GM08714 (cell line): ENCODE data around the gene UBR4.

Source experiments
- H3K4me3 ChIP-seq: fragments of 200-500 bp; sonication (Bioruptor generic); 2 replicates; pipeline ENCODE4 v1.5.1; 2014; ENCODE audit warnings: mild to moderate bottlenecking, low read length, inconsistent platforms
- ZNF274 ChIP-seq: IDR thresholded peaks from 2 replicates; pipeline ENCODE4 v1.6.1; 2012; ENCODE audit warnings: mild to moderate bottlenecking, low read depth, low read length

UBR4 gene

DNA sequence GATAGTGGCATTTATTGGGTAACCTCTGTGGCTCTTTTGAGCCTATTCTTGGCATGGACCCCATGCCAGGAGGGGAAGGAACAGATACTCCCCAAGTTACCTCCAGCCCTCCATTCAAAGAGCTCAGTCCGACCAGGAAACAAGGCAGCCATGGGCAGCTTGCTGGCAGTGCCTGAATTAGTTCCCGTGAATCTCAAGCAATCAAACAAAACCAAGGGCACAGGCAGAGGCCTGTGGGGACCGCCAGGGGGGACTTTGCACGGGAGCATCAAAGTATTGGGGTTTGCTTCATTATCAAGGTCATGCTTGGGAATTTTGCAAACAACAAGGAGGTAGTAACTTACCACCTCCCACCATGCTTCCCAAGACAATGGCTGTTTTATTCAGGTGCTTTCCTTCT lies 172.4 kb downstream of the UBR4 start:
- TF ChIP-seq ZNF274: no peak
- H3K4me3 ChIP-seq: no peak overlapping the region

DNA sequence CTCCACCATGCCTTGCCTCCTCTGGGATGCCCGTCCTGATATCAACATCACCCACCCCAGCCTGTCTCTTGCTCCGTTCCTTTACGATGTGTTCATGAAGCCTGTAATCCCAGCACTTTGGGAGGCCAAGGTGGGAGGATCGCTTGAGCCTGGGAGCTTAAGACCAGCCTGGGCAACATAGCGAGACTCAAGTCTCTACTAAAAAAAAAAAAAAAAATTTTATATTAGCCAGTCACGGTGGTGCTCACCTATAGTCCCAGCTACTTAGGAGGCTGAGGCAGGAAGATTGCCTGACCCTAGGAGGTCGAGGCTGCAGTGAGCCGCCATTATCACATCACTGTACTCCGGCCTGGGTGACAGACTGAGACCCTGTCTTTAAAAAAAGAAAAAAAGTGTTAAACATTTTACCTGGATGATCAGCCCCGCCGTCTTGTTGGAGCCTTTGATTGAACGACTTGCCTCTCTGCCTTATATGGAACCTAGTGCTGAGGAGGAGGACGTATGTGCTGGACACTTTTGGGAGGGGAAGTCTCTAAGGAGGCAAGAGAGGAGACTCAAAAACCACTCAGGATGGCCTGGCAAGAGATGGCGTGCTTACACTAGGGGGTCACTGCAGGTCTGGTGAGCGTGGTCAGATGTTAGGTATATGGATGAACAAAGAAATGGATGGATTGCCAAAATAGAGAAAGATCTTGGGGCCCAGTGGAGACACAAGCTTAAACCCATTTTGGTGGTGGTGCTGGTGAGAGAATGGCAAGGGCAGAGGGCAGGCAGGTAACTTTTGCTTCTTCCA lies 173.1 kb downstream of the UBR4 start:
- H3K4me3 ChIP-seq: no peak overlapping the region
- TF ChIP-seq ZNF274: no peak

DNA sequence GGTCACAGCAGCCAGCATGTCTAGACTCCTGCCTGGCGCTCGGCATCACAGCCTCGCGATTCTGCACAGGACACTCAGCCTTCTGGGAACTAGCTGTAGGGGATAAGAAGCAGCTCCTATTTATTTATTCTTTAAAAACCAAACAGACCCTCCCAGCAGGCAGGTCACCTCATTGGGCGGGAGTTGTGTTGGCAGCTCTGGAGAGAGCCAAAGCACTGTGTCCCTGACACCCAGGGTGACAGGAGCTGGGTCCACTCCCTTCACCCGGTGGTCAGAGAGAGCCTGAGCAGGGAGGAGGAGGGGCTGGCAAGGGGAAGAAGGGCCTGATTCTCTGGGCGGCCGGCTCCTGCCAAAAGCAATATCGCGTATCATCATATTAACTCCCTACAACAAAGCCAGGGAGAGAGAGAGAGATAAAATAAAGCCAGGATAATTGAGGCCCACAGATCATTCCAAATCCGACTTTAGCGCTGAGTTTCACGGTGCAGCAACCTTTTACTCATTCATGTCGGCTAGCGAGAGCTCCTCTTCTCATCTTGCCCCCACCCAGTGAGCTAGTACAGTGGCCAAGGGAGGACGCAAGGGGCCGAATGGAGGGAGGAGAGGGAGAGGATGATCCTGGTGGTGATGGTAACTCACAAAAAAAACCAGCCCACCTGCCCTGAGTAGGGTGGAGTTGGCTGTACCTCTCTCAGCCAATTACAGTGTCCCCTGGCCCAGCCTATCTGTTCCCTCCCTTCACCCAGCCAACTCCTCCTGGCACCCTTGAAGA lies 173.8 kb downstream of the UBR4 start:
- no peak for TF ChIP-seq ZNF274
- no peak overlapping the region for H3K4me3 ChIP-seq

DNA sequence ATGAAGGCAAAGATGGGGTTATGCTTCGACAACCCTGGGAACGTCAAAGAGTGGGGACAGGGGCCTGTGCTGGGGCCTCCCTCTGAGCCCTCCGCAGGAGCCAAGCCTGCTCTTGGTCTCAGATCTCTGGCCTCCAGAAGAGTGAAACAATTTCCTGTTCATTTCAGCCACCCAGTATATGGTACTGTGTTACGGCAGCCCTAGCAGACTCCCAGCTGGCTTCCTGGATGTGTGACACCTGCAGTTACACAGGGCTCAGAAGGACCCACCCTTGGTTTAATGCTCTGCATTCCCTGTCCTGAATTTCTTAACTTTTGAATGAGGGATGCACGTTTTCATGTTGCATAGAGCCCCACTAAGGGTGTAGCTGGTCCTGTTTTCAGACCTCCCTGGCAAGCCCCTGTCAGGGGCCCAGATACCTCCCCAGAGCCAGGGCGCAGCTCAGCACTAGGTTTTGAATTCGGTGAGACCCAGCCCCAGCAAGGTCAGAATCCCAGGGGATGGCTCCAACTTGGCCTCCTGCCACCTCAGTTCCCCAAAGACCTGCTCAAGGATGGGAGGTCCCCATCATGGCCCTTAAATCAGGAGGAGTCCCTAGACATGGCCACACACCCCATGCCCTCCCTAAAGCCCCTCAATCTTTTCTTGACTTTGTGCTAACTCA lies 174.6 kb downstream of the UBR4 start:
- no peak overlapping the region for H3K4me3 ChIP-seq
- TF ChIP-seq ZNF274: no peak

DNA sequence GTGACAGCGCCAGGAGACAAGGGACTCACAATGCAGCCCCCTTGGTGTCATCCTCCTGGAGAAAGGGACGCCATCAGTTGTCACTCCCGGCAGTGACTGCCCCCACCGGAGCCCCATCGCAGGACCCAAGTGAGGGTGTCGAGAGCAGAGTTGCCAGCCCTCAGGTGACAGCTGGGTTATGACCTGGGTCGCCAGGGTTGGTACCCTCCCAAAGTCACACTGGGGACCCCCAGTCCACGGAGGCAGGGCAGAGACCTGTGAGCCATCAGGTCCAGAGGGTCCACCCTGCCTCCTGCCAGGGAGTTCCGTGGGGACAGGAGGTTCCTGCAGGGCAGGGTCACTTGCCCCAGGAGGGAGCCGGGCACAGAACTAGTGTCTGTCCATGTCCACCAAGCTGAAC lies 175.3 kb downstream of the UBR4 start:
- TF ChIP-seq ZNF274: no peak
- no peak overlapping the region for H3K4me3 ChIP-seq

DNA sequence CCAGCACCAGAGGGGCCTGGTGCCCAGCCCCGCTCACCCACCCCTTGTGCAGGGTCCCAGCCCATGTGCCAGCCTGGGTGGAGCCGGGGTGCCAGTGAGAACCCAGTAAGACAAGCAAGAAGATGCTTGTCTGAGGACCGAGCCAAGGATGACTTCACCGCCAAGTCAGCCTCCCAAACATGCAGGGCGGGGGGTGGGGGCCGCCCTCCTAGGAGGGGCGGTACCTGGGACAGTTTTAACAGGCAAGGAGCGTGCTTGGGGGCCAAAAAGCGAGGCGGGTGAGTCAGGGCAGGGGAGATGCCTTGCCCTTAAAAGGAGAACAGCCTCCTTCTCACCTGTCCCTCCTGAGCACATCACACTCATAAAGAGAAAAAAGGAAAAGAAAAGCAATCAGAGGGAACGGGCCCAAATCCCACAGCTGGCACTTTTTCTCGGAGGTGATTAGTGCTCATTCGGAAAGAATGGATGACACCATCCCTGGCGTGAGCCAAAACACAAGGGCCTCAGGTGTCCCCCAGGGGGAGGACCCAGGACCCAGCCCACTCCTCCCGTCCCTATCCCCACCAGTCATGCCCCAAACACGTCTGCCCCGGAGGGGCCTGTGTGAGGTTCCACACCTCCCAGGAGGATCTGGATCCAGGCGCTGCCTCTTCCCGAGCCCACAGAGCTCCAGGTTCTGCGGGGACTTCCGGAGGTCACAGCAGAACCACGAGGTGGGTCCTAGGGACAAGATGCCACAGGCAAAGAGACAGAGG lies 176.0 kb downstream of the UBR4 start:
- no peak overlapping the region for H3K4me3 ChIP-seq
- TF ChIP-seq ZNF274: no peak

DNA sequence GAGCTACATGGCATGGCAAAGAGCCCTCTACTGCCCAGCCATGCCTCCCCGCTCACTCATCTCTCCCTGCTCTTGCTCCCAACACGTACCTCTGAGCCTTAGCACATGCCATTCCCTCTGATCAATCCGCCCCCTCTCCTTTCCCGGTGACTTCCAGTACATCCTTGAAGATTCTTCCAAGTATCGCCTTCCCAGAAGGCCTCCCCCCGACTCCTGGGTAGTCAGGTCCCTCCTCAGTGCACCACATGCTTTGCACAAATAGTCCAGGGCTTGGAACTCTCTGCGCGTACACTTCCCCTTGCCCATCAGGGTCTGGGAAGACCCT lies 176.6 kb downstream of the UBR4 start:
- H3K4me3 ChIP-seq: no peak overlapping the region
- TF ChIP-seq ZNF274: no peak

DNA sequence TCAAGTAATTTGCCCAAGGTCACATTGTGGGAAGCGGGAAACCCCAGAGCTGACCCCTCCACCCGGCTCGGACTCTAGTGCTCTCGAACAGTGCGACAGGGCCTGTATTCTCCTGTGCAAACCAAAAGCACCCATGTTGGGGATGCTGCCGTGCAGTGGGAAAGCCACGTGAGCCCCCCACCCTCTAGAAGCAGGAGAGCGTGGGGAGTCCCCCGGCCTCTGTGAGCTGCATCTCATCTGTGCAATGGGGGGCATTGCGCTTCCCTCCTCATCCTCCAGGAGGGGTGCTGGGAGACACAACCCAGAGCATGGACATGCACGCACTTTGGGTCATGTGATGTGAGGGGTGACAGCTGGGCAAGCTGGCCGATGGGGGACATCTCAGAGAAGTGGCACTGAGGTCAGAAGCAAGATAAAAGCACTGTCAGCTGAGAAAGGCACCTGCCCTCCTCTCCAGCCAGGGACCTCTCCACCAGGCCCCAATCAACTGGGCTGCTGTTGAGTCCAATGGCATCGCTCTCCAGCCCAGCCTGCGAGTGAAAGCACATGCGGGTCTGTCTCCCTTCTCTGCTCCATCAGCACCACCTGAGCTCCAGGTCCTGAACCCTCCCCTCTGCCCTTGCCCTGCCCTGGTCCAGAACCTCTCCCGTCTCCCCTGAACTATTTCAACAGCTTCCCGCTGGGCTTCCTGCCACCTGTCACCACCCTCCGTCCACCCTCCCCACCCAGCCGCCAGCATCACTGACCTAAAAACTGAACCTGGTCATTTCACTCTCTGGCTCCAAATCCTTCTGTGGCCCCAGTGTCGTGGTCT lies 177.2 kb downstream of the UBR4 start:
- H3K4me3 ChIP-seq: no peak overlapping the region
- TF ChIP-seq ZNF274: no peak

DNA sequence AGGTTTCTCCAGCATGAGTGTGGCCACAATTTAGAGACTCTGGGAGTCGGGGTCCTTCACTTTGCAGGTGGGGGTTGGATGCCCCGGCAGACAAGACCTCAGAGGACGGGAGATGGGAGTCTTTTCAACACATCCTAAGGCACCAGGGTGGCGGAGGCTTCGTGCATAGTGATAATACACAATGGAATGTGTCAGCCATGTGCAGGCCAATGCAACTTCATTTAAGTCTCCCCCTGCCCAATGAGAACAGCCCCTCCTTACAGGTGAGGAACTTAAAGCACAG lies 177.7 kb downstream of the UBR4 start:
- TF ChIP-seq ZNF274: no peak
- no peak overlapping the region for H3K4me3 ChIP-seq

DNA sequence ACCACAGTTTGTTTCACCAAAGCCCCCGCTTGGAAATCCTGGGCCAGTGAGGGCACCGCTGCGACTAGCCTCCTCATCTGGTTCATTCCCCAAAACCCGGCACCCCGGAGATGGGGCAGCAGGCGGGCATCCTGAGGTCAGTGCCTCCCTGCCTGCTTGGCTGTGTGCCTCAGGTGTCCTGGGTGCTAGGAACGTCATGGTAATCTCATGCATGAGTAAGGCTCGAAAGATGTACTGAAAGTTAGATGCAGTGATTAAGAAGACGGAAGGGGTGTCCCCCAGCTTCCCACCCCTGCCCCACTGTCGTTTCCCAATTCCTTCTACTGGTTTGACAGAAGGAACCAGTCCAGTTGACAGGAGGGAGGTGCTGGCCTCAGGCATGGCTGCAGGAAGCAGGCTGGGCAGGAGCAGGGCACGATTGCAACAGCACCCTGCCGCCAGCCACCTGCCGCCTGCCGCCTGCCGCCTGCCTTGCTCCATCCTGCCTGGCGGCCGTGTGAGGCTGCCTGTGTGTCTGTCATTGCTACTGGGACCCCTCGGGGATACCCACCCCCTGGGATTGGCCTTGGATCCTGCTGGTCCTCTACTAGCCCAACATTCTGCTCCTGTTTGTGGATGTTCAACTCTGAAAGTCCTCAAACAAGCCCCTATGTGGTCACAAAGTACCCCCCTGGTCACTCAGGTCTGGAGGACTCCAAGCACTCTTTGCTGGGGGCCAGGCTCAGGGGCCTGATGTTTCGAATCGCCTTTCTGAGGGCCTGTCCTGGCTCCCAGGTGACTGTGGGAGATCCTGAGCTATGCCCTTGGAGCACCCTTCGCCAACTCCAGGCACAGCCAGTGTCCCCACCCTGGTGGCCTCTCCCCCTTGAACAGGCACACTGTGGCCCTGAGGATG lies 180.6 kb downstream of the UBR4 start:
- TF ChIP-seq ZNF274: no peak
- H3K4me3 ChIP-seq: no peak overlapping the region

DNA sequence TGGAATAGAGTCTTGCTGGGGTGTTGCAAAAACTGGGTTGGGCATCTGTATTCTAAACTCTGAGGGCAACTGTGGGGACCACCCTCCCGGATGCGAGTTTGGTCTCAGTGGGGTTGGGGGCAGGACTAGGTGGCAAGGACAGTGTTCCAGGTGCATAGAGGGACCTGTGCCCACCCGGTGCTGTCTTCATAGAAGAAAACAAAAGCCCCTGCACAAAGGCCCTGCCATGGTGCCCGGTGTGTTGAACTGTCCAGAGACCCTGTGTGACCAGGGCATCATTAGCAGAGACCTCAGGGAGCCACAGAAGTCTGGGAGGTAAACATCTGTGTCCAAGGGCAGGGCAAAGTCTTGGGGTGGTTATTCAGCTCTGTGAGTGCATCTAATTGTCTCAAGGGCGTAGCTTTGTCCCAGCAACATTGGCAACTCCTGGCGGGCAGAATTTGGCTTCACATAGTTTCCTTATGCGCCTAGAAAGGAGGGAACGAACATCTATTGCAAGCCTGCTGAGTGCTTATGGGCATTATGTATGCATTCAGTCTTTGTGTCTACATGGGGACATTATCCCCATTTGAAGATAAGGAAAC lies 181.4 kb downstream of the UBR4 start:
- no peak overlapping the region for H3K4me3 ChIP-seq
- no peak for TF ChIP-seq ZNF274

DNA sequence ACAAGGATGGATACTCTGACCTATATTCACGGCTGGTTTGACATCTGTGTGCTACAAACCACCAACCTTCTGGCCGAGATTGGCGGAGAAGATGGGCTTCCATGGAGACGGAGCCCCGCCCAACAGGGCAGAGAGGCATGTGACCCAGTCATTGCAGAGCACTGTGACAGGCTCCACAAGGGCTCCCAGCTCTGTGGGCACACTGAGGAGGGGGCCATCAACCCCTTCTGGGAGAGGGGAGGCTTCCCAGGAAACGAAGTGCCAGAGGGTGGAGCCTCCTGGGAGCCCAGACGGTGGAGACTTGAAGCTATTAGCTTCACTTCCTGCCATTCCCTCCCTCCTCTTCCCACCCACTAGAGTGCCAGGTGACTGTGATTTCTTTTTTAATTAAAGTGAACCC lies 182.0 kb downstream of the UBR4 start:
- no peak for TF ChIP-seq ZNF274
- H3K4me3 ChIP-seq: no peak overlapping the region
